IPS-18a (cell line): ENCODE data around the gene MIA2.
A peak's percentile ranks its signal among the peaks of the same experiment; 100 is the strongest.

Source experiments
- H3K27ac ChIP-seq: one replicate; pipeline ENCODE4 v1.5.1; 2013; ENCODE audit warnings: low read length
- H3K27me3 ChIP-seq: one replicate; pipeline ENCODE4 v1.6.1; 2013; ENCODE audit warnings: mild to moderate bottlenecking, low read length; ENCODE audit not compliant: control insufficient read depth, insufficient read depth
- H3K36me3 ChIP-seq: one replicate; pipeline ENCODE4 v1.6.1; 2013; ENCODE audit warnings: low read depth, low read length; ENCODE audit not compliant: control insufficient read depth
- H3K4me1 ChIP-seq: one replicate; pipeline ENCODE4 v1.6.1; 2013; ENCODE audit warnings: low read depth, low read length; ENCODE audit not compliant: control insufficient read depth
- H3K4me3 ChIP-seq: one replicate; pipeline ENCODE4 v1.5.1; 2013; ENCODE audit warnings: low read length
- H3K9ac ChIP-seq: one replicate; pipeline ENCODE4 v1.6.1; 2013; ENCODE audit warnings: mild to moderate bottlenecking, low read length, moderate library complexity
- H3K9me3 ChIP-seq: one replicate; pipeline ENCODE4 v1.6.1; 2013; ENCODE audit warnings: low read depth, low read length; ENCODE audit not compliant: control insufficient read depth

MIA2 gene

GRCh38 chr14:39432619-39433451 lies 199.1 kb downstream of the MIA2 start:
- H3K27me3 ChIP-seq, result no peaks in the 10 kb centered on the region
- H3K27ac ChIP-seq, result peak overlapping the region; percentile 55
- H3K9ac ChIP-seq, result peak overlapping the region; percentile 76
- H3K9me3 ChIP-seq, result no peaks in the 10 kb centered on the region
- no peaks in the 10 kb centered on the region for H3K4me1 ChIP-seq
- no peaks in the 10 kb centered on the region for H3K36me3 ChIP-seq
- peak overlapping the region; percentile 82 for H3K4me3 ChIP-seq

GRCh38 chr14:39433452-39433813 lies 199.7 kb downstream of the MIA2 start:
- no peaks in the 10 kb centered on the region for H3K27me3 ChIP-seq
- no peak overlapping the region for H3K27ac ChIP-seq
- H3K9me3 ChIP-seq, result no peaks in the 10 kb centered on the region
- peak overlapping the region; percentile 76 for H3K9ac ChIP-seq
- peak overlapping the region; percentile 82 for H3K4me3 ChIP-seq
- no peaks in the 10 kb centered on the region for H3K4me1 ChIP-seq
- H3K36me3 ChIP-seq, result no peaks in the 10 kb centered on the region

- Histone ChIP-seq H3K4me1 (no peaks in the 10 kb centered on the region), H3K4me3 (no peak overlapping the region), H3K27me3 (no peaks in the 10 kb centered on the region), H3K27ac (no peak overlapping the region), H3K36me3 (no peaks in the 10 kb centered on the region), H3K9me3 (no peaks in the 10 kb centered on the region), H3K9ac (no peak overlapping the region)
Measured at GRCh38 chr14:39434401-39434800, 200.7 kb downstream of the MIA2 start.

- Histone ChIP-seq H3K4me1 (no peaks in the 10 kb centered on the region), H3K27me3 (no peaks in the 10 kb centered on the region), H3K36me3 (no peaks in the 10 kb centered on the region), H3K9me3 (no peaks in the 10 kb centered on the region), H3K9ac (no peak overlapping the region), H3K4me3 (no peak overlapping the region), H3K27ac (no peak overlapping the region)
Measured at GRCh38 chr14:39435241-39435640, 201.5 kb downstream of the MIA2 start.
